ENCODE data around the gene AAMDC. TPM values are rescaled to one million over a fixed set of nuclear protein-coding genes. Genes with fewer than 3 reads are reported as not detected.
"Not testable (repeated sequence)": the region's sequence is repeated elsewhere in the genome, so short reads cannot be mapped to it uniquely, and the experiment has no call there.

Gene AAMDC
- total RNA-seq, 4 donors from 2014 or later, result 23.3 to 67.7 (median 26.5) TPM

DNA sequence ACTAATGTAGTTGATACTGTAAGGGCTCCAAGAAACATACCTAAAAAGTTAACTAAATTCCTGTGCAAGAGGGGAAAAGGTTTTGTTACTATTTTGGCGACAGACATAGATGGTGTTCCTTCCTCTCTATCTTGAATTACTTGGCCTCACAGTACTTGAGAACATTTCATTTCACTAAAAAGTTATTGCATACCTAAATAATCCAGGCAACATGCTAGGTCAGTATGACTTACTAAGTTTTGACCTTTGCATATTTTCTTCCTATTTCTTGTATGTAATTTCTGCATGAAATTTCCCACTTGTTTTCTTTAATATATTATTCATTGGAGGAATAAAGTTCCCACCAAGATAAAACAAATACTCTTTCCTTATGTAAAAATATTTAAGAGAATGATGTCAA, 74.0 kb downstream of the AAMDC start:
- intact Hi-C loops (cut with DNase I; ENCODE audit: low total_unique reads); DNase-seq (ENCODE audit: low spot score in 2 of 2); H3K4me3 ChIP-seq (ENCODE audit: low read depth, poor library complexity, severe bottlenecking): not testable (repeated sequence)
- WGBS, 2 donors, result 80% methylated on average over 1 of the region's 1 CpG

DNA sequence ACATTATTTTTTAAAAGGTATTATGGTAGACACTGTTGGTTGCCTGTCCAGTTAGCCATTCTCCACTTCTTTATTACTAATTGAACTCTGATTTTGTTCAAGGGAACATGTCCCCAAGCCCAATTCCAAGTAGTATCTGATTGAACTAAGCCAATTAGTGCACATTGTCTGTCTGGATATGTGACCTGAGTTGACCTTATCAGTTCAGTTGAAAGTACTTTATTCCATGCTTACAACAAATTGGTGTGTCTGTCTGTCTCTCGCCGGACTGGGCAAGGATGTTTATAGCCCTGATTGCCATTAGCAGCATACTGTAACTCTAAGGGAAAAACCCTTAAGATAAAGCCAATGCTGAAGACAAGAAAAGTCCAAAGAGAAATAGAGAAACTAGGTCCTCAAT, 87.9 kb downstream of the AAMDC start:
- intact Hi-C loops (cut with DNase I; ENCODE audit: low total_unique reads), result no loop called here
- DNase-seq (ENCODE audit: low spot score in 2 of 2), result no peak
- no peak overlapping the region for H3K4me3 ChIP-seq (ENCODE audit: low read depth, poor library complexity, severe bottlenecking)
- WGBS, 2 donors, result 94 to 97% methylated on average over 2 of the region's 2 CpGs
- TF ChIP-seq, protein P1, sequence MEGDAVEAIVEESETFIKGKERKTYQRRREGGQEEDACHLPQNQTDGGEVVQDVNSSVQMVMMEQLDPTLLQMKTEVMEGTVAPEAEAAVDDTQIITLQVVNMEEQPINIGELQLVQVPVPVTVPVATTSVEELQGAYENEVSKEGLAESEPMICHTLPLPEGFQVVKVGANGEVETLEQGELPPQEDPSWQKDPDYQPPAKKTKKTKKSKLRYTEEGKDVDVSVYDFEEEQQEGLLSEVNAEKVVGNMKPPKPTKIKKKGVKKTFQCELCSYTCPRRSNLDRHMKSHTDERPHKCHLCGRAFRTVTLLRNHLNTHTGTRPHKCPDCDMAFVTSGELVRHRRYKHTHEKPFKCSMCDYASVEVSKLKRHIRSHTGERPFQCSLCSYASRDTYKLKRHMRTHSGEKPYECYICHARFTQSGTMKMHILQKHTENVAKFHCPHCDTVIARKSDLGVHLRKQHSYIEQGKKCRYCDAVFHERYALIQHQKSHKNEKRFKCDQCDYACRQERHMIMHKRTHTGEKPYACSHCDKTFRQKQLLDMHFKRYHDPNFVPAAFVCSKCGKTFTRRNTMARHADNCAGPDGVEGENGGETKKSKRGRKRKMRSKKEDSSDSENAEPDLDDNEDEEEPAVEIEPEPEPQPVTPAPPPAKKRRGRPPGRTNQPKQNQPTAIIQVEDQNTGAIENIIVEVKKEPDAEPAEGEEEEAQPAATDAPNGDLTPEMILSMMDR (IDR thresholded peaks at IDR 0.05), result no peak
- TF ChIP-seq POLR2A (IDR thresholded peaks at IDR 0.05), result no peak

DNA sequence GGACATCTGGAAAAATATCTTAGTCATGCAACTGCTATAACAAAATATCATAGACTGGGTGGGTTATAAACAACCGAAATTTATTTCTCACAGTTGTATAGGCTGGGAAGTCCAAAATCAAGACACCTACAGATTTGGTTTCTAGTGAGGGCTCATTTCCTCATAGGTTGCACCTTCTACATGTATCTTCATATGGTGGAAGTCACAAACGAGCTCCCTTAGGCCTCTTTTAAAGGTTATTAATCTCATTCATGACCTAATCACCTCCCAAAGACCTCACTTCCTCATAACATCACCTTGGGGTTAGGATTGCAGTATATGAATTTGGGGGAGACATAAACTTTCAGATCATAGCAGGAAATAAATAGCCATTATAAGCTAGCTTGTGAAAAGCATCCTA, 88.3 kb downstream of the AAMDC start:
- no peak overlapping the region for H3K4me3 ChIP-seq (ENCODE audit: low read depth, poor library complexity, severe bottlenecking)
- 95 to 96% methylated on average over 2 of the region's 2 CpGs for WGBS, 2 donors
- no peak for TF ChIP-seq POLR2A (IDR thresholded peaks at IDR 0.05)
- TF ChIP-seq, protein P1 (IDR thresholded peaks at IDR 0.05), result no peak
- no peak for DNase-seq (ENCODE audit: low spot score in 2 of 2)
- intact Hi-C loops (cut with DNase I; ENCODE audit: low total_unique reads), result no loop called here

DNA sequence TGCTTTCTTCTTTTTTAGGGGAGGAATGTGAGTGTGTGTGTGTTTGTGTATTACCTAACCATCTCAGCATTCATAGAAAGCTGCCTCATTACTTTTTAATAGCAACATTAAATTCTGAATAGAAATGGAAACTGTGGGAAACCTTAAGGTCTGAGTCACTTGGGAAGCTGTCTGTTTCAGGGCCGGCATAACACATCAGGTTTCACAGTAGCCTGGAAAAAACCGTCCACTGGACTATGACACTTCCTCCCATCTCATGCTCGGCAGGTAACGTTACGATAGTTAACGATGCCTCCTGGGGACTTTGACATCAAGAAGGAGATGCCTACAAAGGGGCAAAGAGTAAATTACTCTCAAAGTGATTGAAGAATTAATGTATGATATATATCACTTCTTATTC, 89.9 kb downstream of the AAMDC start:
- DNase-seq (ENCODE audit: low spot score in 2 of 2); intact Hi-C loops (cut with DNase I; ENCODE audit: low total_unique reads); H3K4me3 ChIP-seq (ENCODE audit: low read depth, poor library complexity, severe bottlenecking): not testable (repeated sequence)
- 95 to 98% methylated on average over 6 of the region's 6 CpGs for WGBS, 2 donors

DNA sequence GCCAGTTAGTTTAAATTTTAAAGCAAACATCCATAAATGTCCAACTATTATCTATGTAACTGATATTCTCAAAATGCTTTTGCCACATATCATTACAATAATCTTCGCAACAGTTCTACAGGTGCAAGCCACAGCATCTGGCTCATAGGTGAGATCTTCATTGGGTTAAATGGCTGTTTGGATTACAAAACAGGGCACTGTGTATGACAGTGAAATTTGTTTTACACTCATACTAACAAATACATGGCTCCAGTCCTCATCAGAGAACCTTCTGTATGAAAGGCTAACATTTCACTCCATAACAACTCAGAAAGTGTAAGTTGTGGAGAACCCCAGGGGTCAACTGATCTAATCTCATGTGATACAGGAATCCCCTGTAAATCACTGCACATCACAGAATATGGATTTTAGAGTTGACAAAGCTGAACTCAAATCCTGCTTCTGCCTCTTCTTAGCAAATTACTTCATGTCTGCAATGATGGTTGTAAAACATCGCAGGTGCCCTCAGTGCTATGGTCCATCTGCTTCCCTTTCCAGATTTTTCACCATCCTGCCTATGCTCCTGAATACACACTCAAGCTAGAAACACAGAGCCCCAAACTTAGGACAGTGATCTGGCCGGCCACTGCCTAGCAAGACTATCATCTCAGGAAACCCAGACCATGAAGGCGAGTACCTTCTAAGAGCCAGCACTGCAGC, 92.8 kb downstream of the AAMDC start:
- H3K4me3 ChIP-seq (ENCODE audit: low read depth, poor library complexity, severe bottlenecking); intact Hi-C loops (cut with DNase I; ENCODE audit: low total_unique reads); DNase-seq (ENCODE audit: low spot score in 2 of 2): not testable (repeated sequence)
- 81 to 86% methylated on average over 3 to 4 of the region's 4 CpGs for WGBS, 2 donors

DNA sequence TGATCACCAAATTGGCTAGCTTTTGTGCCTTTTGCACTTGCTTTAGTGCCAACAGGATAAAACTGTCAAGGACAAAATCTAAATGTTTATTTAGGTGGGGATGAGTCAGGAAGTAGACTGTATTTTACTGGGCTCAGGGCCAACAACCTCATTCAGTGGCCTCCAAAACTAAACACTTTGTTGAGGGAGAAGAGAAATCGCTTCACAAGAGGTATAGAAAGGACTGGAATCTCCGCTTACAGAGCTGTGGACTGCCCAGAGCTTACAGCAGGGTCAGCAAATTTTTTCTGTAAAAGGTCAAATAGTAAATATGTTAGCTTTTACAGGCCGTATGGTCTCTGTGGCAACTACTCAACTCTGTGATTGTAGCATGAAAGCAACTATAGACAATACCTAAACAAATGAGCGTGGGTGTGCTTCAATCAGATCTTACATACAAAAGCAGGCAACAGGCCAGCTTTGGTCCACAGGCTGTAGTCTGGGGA, 93.4 kb downstream of the AAMDC start:
- intact Hi-C loops (cut with DNase I; ENCODE audit: low total_unique reads); H3K4me3 ChIP-seq (ENCODE audit: low read depth, poor library complexity, severe bottlenecking); DNase-seq (ENCODE audit: low spot score in 2 of 2): not testable (repeated sequence)
- 68 to 80% methylated on average over 4 of the region's 4 CpGs for WGBS, 2 donors

DNA sequence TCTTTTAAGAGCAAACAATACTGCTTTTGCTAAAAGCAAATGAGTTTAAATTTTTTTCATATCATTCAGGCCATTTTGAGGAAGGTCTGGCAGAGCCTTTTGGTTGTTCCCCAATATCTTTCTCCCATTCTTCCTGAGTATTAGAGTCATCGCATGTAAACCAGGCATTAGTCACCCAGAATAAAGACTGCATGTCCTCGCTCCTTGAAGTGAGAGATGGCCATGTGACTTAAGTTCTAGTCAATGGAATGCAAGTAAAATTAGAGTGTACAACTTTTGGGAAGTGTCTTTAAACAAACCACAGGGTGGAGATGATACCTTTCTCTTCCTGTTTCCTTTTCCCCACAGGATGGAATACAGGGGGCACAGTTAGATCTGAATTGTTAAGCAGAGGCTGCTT, 96.8 kb downstream of the AAMDC start:
- DNase-seq (ENCODE audit: low spot score in 2 of 2); H3K4me3 ChIP-seq (ENCODE audit: low read depth, poor library complexity, severe bottlenecking); intact Hi-C loops (cut with DNase I; ENCODE audit: low total_unique reads): not testable (repeated sequence)
- WGBS, 2 donors, result 92 to 100% methylated on average over 1 of the region's 2 CpGs

Other genes starting within 250 kb of the AAMDC start
- gene AQP11, start 231.2 kb upstream of the AAMDC start, total RNA-seq, result under 1 TPM in 2 of 4 donors, not detected in 2; 0.17 to 0.55 TPM
- 10 to 100 TPM; 57.3 to 89.1 (median 65.4) TPM for gene CLNS1A, start 183.3 kb upstream of the AAMDC start, total RNA-seq
- 10 to 100 TPM; 32.2 to 51.5 (median 46.9) TPM for gene RSF1, start 422 bp upstream of the AAMDC start, total RNA-seq
- 10 to 100 TPM; 14.7 to 24.8 (median 18.3) TPM for gene INTS4, start 173.5 kb downstream of the AAMDC start, total RNA-seq
- 1 to 10 TPM in 3 of 4 donors, under 1 TPM in 1; 0.19 to 5.3 (median 3.3) TPM for gene KCTD14, start 202.1 kb downstream of the AAMDC start, total RNA-seq
- 100 to 1,000 TPM in 1 of 4 donors, 10 to 100 TPM in 2, under 1 TPM in 1; 0.30 to 115 (median 39.2) TPM for gene THRSP, start 242.7 kb downstream of the AAMDC start, total RNA-seq